COLO668 (cell line): ENCODE measurements around the gene OR1G1.
"Not testable (repeated sequence)": the region's sequence is repeated elsewhere in the genome, so short reads cannot be mapped to it uniquely, and the experiment has no call there.

Experiments
- DNase-seq: peaks from one replicate; lab custom pipeline; 2025; ENCODE audit not compliant: unreplicated experiment; lab: John Stamatoyannopoulos, UW

The OR1G1 gene

DNA sequence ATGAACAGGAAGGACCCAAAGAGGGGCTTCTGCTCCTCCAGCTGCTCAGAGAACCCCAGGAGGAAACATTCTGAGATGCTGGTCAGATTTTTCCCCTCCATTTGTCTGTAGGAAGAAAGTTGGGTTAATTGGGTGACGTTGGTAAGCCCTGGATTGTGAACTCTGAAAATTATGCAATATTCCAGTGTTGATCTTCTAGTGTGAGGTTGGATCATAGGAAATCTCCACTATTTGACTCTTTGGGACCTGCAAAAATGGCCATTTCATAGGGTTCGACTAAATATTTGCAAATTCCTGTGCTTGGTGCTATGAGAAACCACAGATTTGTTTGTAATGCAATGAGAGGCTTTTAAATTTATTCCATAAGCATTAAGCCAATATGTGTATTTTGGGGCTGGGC is at the start of gene OR1G1:
TSS of gene OR1G1 (minus strand) at position 101 of the 400 bp plus-strand sequence. CDS start at position 101, 0 bp downstream.
- DNase-seq = no peak

DNA sequence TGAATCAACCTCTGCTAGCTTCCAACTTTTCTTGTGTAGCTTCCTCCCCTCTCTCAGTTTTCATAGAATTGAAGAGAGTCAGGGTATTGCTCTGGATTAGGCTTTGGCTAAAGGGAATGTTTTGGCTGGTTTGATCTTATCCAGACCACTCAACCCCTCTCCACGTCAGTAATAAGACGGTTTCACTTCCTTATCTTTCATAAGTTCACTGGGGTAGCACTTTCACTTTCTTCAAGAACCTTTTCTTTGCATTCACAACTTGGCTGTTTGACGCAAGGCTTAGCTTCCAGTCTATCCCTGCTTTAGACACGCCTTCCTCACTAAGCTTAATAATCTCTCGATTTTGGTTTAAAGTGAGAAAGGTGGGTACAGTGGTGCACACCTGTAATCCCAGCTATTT is 40.2 kb upstream of the OR1G1 start:
- no peak for DNase-seq

DNA sequence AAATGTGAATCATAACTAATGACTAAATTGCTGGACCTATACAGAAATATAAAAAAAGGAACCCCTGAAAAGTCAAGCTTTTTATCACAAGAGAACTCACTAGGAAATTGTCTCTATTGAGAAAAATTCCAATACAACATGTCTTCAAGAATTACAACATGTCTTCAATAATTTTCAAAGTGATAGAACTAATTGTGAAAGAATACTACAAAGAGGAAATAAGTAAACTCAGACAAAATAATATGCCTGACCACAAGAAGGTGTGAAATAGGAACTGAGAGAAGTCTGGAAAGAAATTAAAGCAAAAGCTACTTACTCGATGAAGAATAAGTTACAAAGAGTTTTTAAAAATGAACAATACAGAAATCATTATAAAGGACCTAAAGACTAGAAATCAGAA is 29.9 kb upstream of the OR1G1 start:
- DNase-seq = no peak

DNA sequence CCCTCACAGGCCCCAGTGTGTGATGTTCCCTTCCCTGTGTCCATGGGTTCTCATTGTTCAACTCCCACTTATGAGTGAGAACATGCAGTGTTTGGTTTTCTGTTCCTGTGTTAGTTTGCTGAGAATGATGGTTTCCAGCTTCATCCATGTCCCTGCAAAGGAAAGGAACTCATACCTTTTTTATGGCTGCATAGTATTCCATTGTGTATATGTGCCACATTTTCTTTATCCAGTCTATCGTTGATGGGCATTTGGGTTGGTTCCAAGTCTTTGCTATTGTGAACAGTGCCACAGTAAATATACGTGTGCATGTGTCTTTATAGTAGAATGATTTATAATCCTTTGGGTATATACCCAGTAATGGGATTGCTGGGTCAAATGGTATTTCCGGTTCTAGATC is 10.1 kb upstream of the OR1G1 start:
- not testable (repeated sequence) for DNase-seq

DNA sequence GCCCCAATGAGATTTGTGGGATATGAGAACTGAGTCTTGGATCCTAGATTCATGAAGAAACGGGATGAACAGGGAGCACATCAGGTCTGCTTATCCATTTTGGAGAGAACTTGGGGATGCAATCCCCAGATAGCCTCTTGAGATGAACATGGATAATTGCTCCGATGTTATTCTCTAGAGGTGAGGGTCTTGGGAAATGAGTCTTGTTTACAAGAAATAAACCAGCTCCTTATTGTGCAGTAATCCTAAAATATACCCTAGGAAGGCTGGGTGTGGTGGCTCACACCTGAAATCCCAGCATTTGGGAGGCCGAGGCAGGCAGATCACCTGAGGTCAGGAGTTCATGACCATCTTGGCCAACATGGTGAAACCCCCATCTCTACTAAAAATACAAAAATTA is 23.0 kb downstream of the OR1G1 start, which contains the start of gene OR1D2:
TSS of gene OR1D2 (minus strand) at position 101 of the 400 bp plus-strand sequence. CDS start 11,426 bp downstream, outside the sequence.
- DNase-seq = no peak
